ENCODE measurements around the gene BTN1A1. TPM values are rescaled to one million over a fixed set of nuclear protein-coding genes. Genes with fewer than 3 reads are reported as not detected.
A peak's percentile ranks its signal among the peaks of the same experiment; 100 is the strongest.

Gene BTN1A1
- not detected in 2 replicates for total RNA-seq

- Histone ChIP-seq H3K27me3 (ENCODE audit: control insufficient read depth, insufficient read depth, low read length) (peaks cover 16% of the 10 kb centered on the region), H3K4me3 (ENCODE audit: low read depth, low read length) (no peak within 1 kb of the TSS), H3K36me3 (ENCODE audit: control insufficient read depth, insufficient read depth, low read length) (no peaks in the 10 kb centered on the region)
- TF ChIP-seq CTCF (IDR thresholded peaks at IDR 0.05; ENCODE audit: insufficient read depth, low read length, severe bottlenecking): no peak
- DNase-seq (ENCODE audit: low read depth) (no peak), FAIRE-seq (no peak)
Measured at GRCh38 chr6:26500102-26500501, at the start of gene BTN1A1. BTN1A1 (plus strand) TSS chr6:26500303; CDS start chr6:26501287, 984 bp downstream.

GRCh38 chr6:26452631-26453235 is 47.4 kb upstream of the BTN1A1 start:
- no peak for TF ChIP-seq CTCF (IDR thresholded peaks at IDR 0.05; ENCODE audit: insufficient read depth, low read length, severe bottlenecking)
- DNase-seq (ENCODE audit: low read depth): no peak
- no peaks in the 10 kb centered on the region for H3K36me3 ChIP-seq (ENCODE audit: control insufficient read depth, insufficient read depth, low read length)
- no peak for FAIRE-seq
- no peaks in the 10 kb centered on the region for H3K27me3 ChIP-seq (ENCODE audit: control insufficient read depth, insufficient read depth, low read length)
- H3K4me3 ChIP-seq (ENCODE audit: low read depth, low read length): no peak overlapping the region

GRCh38 chr6:26454631-26455030 is 45.5 kb upstream of the BTN1A1 start:
- TF ChIP-seq CTCF (IDR thresholded peaks at IDR 0.05; ENCODE audit: insufficient read depth, low read length, severe bottlenecking): no peak
- Histone ChIP-seq H3K27me3 (ENCODE audit: control insufficient read depth, insufficient read depth, low read length) (no peaks in the 10 kb centered on the region), H3K4me3 (ENCODE audit: low read depth, low read length) (no peak overlapping the region), H3K36me3 (ENCODE audit: control insufficient read depth, insufficient read depth, low read length) (peaks cover 2% of the 10 kb centered on the region)
- no peak for DNase-seq (ENCODE audit: low read depth)
- FAIRE-seq: no peak

- no peak overlapping the region for H3K4me3 ChIP-seq (ENCODE audit: low read depth, low read length)
- peak; percentile 59 for DNase-seq (ENCODE audit: low read depth)
- FAIRE-seq: no peak
- no peak for TF ChIP-seq CTCF (IDR thresholded peaks at IDR 0.05; ENCODE audit: insufficient read depth, low read length, severe bottlenecking)
- no peaks in the 10 kb centered on the region for H3K27me3 ChIP-seq (ENCODE audit: control insufficient read depth, insufficient read depth, low read length)
- H3K36me3 ChIP-seq (ENCODE audit: control insufficient read depth, insufficient read depth, low read length): peaks cover 4% of the 10 kb centered on the region
Measured at GRCh38 chr6:26455357-26455970, 44.6 kb upstream of the BTN1A1 start.

GRCh38 chr6:26457264-26457805 is 42.8 kb upstream of the BTN1A1 start:
- Histone ChIP-seq H3K4me3 (ENCODE audit: low read depth, low read length) (no peak overlapping the region), H3K27me3 (ENCODE audit: control insufficient read depth, insufficient read depth, low read length) (no peaks in the 10 kb centered on the region), H3K36me3 (ENCODE audit: control insufficient read depth, insufficient read depth, low read length) (peaks cover 5% of the 10 kb centered on the region)
- FAIRE-seq (no peak), DNase-seq (ENCODE audit: low read depth) (no peak)
- TF ChIP-seq CTCF (IDR thresholded peaks at IDR 0.05; ENCODE audit: insufficient read depth, low read length, severe bottlenecking): no peak
